Glutamatergic neuron (in vitro differentiated cells): Measurements from ENCODE around the gene KIR3DL2. TPM values are rescaled to one million over a fixed set of nuclear protein-coding genes. Genes with fewer than 3 reads are reported as not detected.
"Not testable (repeated sequence)": the region's sequence is repeated elsewhere in the genome, so short reads cannot be mapped to it uniquely, and the experiment has no call there.

ENCODE experiments used
- DNase-seq: peaks from one replicate; pipeline ENCODE4 v3.0.0; 2022
- H3K27ac Mint-ChIP-seq: one replicate; pipeline ENCODE4 v1.8.0; 2020; ENCODE audit warnings: mild to moderate bottlenecking, mixed read lengths, inconsistent platforms; ENCODE audit not compliant: unreplicated experiment
- H3K27me3 Mint-ChIP-seq: one replicate; pipeline ENCODE4 v1.8.0; 2020; ENCODE audit warnings: mild to moderate bottlenecking, moderate library complexity, mixed read lengths, inconsistent platforms; ENCODE audit not compliant: unreplicated experiment
- H3K36me3 Mint-ChIP-seq: one replicate; pipeline ENCODE4 v1.8.0; 2020; ENCODE audit warnings: mild to moderate bottlenecking, mixed read lengths, inconsistent platforms; ENCODE audit not compliant: unreplicated experiment
- H3K4me1 Mint-ChIP-seq: one replicate; pipeline ENCODE4 v1.8.0; 2020; ENCODE audit warnings: mild to moderate bottlenecking, low read depth, mixed read lengths, inconsistent platforms; ENCODE audit not compliant: unreplicated experiment
- H3K4me3 Mint-ChIP-seq: one replicate; pipeline ENCODE4 v1.8.0; 2020; ENCODE audit warnings: mild to moderate bottlenecking, mixed read lengths, inconsistent platforms; ENCODE audit not compliant: unreplicated experiment
- H3K9me3 Mint-ChIP-seq: one replicate; pipeline ENCODE4 v1.8.0; 2020; ENCODE audit warnings: mild to moderate bottlenecking, moderate library complexity, mixed read lengths, inconsistent platforms; ENCODE audit not compliant: unreplicated experiment
- total RNA-seq: library from RNA; stranded (reverse); fragmentation: NEBNext Ultra II Directional; extraction: Animal tissue kit (Norgen Biotek cat#: 25700); gene quantifications from one replicate; pipeline ENCODE4 v1.2.1, GENCODE V29; 2021; ENCODE audit not compliant: unreplicated experiment
- TF ChIP-seq, protein P1 (sequence below): fragments of 200-600 bp; sonication (generic); IDR thresholded peaks from one replicate; pipeline ENCODE4 v1.5.0; 2021; ENCODE audit not compliant: partially characterized antibody, unreplicated experiment

The KIR3DL2 gene
- total RNA-seq, 1 donor from 2014 or later: not detected

GRCh38 chr19:54906819-54907218 is 56.6 kb downstream of the KIR3DL2 start:
- H3K27ac Mint-ChIP-seq: no peak overlapping the region
- TF ChIP-seq, protein P1, sequence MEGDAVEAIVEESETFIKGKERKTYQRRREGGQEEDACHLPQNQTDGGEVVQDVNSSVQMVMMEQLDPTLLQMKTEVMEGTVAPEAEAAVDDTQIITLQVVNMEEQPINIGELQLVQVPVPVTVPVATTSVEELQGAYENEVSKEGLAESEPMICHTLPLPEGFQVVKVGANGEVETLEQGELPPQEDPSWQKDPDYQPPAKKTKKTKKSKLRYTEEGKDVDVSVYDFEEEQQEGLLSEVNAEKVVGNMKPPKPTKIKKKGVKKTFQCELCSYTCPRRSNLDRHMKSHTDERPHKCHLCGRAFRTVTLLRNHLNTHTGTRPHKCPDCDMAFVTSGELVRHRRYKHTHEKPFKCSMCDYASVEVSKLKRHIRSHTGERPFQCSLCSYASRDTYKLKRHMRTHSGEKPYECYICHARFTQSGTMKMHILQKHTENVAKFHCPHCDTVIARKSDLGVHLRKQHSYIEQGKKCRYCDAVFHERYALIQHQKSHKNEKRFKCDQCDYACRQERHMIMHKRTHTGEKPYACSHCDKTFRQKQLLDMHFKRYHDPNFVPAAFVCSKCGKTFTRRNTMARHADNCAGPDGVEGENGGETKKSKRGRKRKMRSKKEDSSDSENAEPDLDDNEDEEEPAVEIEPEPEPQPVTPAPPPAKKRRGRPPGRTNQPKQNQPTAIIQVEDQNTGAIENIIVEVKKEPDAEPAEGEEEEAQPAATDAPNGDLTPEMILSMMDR: no peak
- H3K9me3 Mint-ChIP-seq: no peaks in the 10 kb centered on the region
- no peaks in the 10 kb centered on the region for H3K27me3 Mint-ChIP-seq
- no peaks in the 10 kb centered on the region for H3K4me1 Mint-ChIP-seq
- peaks cover 3% of the 10 kb centered on the region for H3K36me3 Mint-ChIP-seq
- H3K4me3 Mint-ChIP-seq: no peak overlapping the region
- no peak for DNase-seq

- not testable (repeated sequence) for H3K9me3 Mint-ChIP-seq, H3K4me1 Mint-ChIP-seq, H3K27ac Mint-ChIP-seq, H3K36me3 Mint-ChIP-seq, DNase-seq, H3K4me3 Mint-ChIP-seq, H3K27me3 Mint-ChIP-seq
Measured at GRCh38 chr19:54907899-54908298, 57.7 kb downstream of the KIR3DL2 start.

Other genes starting within 250 kb of the KIR3DL2 start
- 0.22 TPM for gene LILRB1, start 220.0 kb upstream of the KIR3DL2 start, total RNA-seq
- 0.44 TPM for gene LILRB4, start 187.5 kb upstream of the KIR3DL2 start, total RNA-seq
- not detected for gene KIR3DL3, start 126.0 kb upstream of the KIR3DL2 start, total RNA-seq
- gene KIR2DL3, start 111.9 kb upstream of the KIR3DL2 start, total RNA-seq: not detected
- not detected for gene KIR2DL1, start 80.7 kb upstream of the KIR3DL2 start, total RNA-seq
- gene KIR2DL4, start 46.8 kb upstream of the KIR3DL2 start, total RNA-seq: not detected
- gene KIR3DL1, start 34.0 kb upstream of the KIR3DL2 start, total RNA-seq: not detected
- gene KIR2DS4, start 17.8 kb upstream of the KIR3DL2 start, total RNA-seq: not detected
- gene FCAR, start 23.8 kb downstream of the KIR3DL2 start, total RNA-seq: not detected
- not detected for gene NCR1, start 55.7 kb downstream of the KIR3DL2 start, total RNA-seq
- not detected for gene NLRP7, start 97.1 kb downstream of the KIR3DL2 start, total RNA-seq
- gene NLRP2, start 115.9 kb downstream of the KIR3DL2 start, total RNA-seq: 34.2 TPM
- 0.42 TPM for gene GP6, start 187.8 kb downstream of the KIR3DL2 start, total RNA-seq
- 17.9 TPM for gene RDH13, start 212.7 kb downstream of the KIR3DL2 start, total RNA-seq
- gene EPS8L1, start 225.4 kb downstream of the KIR3DL2 start, total RNA-seq: 114 TPM